Measurements from ENCODE around the gene GPBAR1.

GRCh38 chr2:218264773-218265561 is 4.2 kb downstream of the GPBAR1 start:
- TF ChIP-seq CTCF (IDR thresholded peaks at IDR 0.05; ENCODE audit: borderline replicate concordance, extremely low read depth, low read length, poor library complexity, severe bottlenecking) (no peak), EZH2 (IDR thresholded peaks at IDR 0.05; ENCODE audit: borderline replicate concordance, low read depth, low read length, severe bottlenecking) (no peak)

Measured in DND-41 (cell line).